ENCODE measurements around the gene ATP11C.

ATP11C gene

DNA sequence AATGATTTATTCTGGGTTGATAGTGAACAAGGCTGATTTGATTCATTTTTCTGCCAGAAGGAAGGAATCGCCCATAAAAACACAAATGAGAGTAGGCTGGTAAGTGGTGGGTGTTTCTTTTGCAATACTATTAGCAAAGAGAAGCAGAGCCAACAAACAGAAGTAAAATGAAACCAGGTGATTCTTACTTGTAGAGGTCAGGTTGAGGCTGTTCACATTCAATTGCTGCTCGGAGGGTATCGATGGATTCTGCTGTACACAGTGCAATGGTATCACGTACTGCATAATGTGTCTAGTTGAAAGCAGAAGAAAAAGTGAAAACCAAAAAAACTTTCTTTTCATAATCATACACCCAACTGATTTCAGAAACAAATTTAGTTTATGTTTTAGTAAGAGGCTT is 130.8 kb downstream of the ATP11C start:
- DNase-seq: no peak

DNA sequence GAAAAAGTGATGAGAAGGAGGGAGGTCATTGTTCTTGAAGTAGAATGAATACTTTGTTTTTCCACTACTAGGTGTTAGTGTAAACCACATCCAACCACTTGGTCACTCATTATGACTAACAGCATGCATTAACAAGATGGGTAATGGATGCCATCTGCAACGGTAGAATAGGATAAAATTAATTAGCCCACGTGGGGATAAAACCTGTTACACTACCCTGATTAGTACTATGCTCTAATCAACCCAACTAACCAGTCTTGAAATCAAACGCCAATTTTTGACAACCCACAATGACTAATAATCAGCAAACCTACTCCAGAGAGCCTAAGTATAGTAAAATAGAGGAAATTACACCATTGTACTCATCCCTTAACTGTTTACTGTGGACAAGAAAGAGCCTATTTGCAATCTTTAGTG is 131.4 kb downstream of the ATP11C start:
- no peak for DNase-seq

DNA sequence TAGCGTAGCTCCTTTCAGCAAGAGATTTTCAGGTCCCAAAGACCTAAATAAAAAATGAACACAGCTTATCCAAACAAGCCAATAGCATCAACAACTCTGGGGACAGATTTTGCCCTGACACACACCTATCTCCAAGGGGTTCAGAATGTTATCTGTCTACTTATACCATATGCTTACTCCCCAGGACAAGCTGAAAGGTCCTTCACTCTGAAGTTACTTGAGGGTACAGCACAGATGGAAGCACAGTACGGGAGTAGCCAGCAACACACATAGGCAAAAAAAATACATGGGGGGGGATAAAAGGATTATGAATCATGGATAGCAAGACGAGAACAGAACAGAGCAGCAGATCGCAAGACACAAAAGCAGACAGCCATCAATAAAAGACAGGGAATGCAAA is 134.2 kb downstream of the ATP11C start:
- no peak for DNase-seq

DNA sequence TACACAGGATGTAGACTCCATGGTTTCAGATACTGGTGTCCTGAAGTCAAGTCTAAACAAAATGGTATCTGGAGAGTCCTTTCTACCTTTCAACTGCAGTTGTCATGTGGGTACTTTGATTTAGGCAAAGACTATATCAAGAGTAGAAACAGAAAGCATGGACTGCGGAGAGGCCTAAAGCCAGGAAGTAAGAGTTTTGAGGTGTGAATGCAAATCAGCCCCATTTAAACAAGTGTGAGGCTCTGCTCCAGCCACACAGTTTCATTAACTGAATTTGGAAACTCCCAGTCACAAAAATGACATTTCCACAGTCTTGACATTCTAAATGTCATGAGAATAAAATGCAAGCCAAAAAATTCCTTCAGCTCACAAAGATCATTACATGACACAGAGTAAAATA is 137.7 kb downstream of the ATP11C start:
- peak in 1 of 5 experiments; percentile 34 for DNase-seq

DNA sequence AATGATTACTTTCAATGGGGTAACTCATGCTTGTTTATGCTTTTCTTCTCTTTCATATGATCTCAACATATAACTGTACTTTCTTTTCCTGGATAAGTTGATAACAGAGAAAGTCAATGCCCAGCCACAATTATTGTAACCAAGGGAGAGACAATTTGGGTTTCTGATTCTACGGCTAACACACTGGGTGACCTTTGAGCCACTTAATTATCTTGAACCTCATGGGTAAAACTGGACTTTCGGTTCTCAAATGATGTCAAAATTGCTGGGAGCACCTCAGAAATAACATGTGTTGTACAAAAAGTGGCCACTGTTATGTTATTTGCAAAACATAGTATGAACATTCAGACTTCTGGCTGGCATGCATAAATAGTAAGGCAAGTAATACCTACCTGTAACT is 145.3 kb downstream of the ATP11C start:
- DNase-seq: no peak

DNA sequence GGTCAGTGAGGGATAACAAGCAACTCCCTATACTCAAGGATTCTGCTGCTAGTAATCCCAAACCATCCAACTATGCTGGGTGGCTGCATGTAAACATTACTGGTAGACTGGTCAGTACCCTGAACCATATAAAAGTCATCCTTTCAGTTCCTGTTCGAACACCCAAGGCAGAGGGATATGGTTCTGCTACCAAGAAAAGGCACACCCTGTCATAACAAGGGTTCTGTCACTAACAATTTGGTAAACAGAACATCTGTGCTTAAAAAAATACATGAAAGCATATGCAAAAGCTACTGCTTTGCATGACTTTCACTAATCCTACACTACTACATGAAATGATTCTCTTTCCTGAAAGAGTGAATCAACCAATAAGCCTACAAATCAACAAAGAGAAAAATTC is 148.0 kb downstream of the ATP11C start:
- DNase-seq: no peak

DNA sequence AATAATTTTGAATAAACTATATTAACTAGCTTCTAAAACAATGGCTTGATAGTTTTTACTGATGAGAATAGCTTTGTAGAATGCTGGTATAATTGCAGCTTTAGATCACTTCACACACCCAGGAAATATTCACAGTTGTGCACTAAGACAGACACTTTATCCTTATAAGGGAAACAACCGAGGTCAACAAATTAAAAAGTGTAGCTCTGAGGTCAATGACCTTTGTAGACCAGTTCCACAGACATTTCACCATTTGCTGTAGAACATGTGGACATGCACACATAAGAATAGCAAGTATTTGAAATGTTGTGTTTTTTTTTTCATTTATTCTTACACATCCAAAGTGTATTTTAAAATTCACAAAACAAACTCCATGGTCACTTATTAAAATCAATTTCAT is 148.9 kb downstream of the ATP11C start:
- DNase-seq: no peak

DNA sequence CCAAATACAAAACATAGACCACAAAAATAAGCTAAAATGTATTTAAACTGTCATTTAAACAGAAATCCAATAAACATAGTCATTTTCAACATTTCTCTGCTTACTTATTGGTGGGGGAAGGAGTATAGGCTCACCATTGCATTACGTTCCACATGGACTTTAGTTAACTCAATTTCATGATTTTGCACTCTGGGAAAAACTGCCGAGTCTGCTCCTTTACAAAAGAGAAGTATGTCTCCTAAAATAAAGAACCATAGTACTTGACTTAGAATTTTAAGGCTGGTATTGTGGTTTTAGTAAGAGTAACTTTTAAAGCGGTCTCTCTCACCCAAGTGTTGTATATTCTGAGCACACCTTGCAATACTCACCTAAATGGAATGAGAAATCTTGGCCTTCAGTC is 149.8 kb downstream of the ATP11C start:
- no peak for DNase-seq

DNA sequence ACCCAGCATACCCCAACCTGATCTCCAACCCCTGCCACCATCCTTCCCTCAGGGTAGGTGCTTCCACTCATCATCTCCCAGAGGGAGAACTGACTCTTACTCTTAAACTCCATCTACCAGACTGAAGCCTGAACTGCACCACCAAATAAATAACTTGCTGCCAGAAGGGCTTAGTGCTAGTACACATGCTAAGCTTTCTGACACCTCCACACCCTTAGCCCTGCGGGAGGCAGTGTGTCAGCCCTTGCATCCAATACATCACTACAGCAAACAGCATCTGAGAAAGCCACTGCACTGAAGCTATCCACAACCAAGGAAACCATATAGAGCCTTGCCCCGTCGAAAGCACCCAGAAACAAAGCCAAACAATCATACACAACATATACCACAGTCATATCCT is 156.3 kb downstream of the ATP11C start:
- no peak for DNase-seq

DNA sequence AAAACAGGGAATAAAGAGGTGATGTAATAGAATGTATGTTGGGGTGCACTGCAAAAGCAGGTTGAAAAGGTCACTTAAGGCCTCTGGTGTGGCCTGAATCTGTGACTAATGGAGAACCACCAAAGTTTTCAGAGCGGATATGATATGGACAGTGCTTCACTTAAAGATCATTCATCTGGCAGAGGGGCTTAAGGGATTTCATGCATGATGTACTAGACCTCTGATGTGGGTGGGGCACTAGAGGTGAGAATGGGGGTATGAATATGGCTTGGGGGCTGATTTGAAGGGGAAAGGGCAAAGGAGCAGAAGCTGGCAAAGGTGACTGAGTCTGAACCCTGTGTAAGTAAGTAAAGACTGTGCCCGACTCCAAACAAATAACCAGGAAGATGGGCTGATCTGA is 162.5 kb downstream of the ATP11C start:
- no peak for DNase-seq

DNA sequence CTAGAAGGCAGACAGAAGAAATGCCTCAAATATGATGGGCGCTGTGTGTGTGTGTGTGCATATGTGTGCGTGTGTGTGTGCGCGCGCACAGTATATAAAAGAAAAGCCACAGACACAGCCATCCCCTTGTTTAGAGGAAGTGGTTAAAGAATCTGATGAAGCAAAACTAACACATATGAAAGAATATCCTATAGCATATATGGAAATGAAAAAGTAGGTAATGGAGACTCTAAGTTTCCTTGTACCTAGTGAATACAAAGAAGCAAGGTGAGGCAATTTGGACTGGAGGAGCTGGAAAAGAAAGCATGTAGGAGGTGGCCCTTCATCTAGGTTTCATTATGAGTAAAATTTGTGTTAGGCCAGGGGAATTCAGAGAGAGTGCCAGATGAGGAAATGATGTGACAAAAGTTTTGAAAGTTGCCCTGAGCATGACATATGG is 166.3 kb downstream of the ATP11C start:
- peak in 2 of 5 experiments; percentile 24 to 90 for DNase-seq

DNA sequence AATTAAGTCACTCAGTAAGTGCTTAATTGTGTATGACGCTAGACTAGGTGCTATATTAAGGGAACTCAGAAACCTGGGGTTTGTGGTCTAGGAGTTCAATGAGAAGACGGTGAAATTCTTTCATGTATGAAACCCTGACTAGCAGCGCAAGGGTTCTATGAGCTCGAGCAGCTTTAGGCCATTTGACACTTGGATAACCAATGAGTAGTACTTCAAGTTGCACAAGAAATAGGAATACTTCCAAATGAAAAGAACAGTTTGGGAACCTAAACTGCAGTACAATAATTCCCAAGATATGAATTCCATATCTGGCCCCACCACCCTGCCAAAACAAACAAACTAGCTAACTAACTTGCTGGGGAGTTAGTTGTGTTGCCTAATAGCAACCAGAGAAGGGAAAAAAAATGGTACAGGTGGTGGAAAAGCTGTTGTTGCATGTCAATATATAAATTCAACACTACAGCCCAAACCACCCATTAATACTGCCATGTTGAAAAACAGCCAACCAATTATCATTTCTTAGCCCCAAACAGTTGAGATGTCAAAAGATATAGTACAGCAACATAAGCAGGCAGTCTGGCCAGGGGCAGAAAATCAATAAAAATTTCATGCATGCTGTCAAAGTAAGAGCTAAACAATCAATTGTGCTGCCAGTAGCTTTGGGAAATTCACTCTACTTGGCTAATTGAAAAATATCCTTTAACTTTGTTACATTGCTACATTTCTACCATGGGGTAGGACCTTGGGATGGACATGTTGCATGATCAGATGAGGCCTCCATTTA is 170.3 kb downstream of the ATP11C start:
- no peak for DNase-seq

DNA sequence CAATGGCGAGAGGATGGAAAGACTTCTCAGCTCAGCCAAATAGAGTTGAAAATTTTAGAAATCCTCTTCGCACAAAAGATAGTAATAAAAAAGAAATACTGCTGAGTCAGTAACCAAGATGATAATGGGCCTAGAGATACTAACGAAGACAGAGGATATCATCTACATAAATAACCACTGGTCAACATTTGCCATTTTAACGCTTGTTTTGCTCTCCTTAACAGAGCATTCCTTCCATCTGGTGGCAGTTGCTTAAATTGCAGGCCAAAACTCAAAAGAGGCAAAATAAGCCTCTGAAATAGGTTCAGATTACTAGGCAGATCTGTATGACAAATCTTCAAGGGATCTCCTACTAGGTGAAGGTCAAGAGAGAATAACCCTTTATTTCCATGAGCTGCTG is 173.2 kb downstream of the ATP11C start:
- no peak for DNase-seq

DNA sequence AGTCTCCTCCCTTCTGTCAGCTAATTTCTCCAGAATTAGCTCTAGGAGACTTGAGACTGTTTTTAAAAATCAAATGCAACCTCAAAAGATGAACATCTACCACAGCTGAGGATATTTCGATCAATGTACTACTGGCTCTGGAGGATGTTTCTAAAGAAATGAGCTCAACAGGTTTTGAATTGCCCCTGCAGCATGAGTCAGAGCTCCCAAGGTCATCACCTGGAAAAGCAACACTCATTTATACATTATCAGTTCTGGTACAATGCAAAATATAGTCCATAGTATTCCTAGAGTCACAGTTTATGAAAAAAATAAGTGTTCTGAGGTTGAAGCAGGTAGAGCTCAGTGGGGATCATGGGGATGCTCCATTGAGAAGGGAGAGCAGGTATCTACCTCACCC is 174.0 kb downstream of the ATP11C start:
- peak in 1 of 5 experiments; percentile 35 for DNase-seq

DNA sequence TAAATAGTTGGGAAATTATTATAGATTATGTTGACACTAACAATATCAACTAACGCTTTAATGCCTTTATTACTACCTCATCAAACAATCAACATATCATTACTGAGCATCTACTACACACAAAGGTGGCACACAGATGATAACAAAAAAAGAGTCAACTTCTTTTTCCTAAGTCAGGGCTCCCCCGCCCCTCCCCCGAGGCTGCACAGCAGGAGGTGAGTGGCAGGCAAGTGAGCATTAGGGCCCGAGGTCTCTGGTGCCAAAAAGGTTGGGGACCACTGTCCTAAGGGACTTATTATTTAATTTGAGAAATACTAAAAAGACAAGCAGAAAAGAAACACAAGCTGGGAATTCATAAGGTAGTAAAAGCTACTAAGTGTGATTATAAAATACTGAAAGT is 174.6 kb downstream of the ATP11C start:
- no peak for DNase-seq

DNA sequence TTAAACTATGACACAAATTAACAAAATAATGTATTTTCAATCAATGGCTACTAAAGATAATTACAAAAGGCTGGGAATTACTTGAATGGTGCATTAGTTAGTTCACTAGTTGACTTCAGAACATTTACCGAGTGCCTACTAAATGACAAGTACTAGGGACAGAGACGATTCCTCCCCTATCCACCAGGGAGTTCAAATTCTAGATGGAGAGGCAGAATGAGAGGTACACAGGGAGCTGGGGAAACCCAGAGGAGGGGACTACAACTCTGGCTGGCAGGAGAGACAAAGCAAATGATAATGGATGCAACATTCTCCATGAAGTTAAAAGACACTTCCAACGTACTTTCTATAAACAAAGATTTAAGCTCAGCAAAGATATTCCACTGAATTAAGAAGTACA is 181.8 kb downstream of the ATP11C start:
- DNase-seq: no peak

DNA sequence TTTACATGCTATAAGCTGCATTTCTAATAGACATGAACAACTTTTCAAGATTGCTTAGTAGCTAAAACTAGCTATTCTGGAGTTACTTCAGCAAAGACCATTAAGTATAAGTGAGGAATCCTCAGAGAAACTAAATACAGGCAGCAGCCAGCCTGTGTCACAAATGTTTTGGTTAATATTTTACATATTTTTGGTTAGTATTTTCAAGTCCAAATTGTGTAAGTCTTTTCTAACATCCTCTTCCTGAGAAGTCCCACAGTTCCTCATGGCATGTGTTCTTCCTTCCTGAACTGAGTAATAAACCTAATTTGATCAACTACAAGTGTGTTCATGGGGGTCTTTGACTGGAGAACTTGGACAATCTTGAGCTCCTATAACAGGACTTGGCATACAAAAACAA is 182.5 kb downstream of the ATP11C start:
- no peak for DNase-seq

DNA sequence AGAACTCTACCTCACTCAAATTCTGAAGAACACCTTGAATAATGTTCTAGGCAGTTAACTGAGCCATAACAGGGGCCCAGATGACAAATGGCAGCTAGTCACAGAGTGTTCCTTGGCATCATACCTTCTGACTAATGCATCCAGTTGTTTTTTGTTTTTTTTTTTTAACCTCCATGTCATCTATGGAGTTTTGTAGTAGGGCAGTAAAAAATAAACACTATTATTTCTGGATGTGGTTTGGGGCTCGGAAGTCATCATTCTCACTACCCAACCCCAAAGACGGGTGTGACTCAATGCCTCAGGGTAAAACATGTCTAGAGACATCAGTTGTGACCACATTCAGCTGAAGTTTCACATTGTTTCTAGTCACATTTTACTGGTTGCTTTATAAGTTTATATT is 193.7 kb downstream of the ATP11C start:
- peak in 2 of 5 experiments; percentile 19 to 87 for DNase-seq

DNA sequence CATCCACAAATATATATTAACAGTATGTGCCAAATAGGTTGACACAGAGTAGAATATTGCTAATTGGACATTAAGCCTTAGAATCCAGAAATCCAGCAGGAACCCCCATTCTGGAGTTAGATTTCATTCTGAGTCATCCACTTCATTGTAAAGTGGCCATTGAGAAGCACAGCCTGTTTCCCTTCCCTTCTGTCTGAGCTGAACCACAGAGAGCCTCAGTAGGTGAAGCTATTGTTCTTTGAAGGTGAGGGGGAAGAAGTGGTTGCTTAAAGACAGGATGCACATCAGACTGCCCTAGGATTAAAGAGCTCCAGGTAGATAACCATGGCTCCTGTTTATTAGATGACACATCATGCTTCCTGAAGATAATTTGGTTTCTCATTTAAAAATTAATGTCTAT is 194.3 kb downstream of the ATP11C start:
- DNase-seq: peak in 1 of 5 experiments; percentile 18

DNA sequence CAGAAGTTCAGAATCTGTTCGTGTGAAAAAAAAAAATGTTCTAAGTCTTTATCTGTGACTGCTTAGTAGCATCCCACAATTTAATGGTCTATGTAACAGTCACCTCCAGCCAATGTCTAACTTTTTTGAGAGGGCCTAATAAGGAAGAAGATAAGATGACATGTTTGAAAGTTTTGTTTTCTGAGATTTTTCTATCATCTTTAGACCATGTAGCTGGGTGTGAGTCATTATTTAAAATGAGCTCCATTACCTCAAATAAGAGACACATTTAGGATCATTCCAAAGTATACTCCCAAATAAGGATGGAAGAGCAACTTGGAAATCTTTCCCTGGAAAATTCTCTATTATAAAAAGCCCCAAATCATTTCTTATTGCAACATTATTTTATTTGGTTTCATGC is 196.7 kb downstream of the ATP11C start:
- DNase-seq: no peak

DNA sequence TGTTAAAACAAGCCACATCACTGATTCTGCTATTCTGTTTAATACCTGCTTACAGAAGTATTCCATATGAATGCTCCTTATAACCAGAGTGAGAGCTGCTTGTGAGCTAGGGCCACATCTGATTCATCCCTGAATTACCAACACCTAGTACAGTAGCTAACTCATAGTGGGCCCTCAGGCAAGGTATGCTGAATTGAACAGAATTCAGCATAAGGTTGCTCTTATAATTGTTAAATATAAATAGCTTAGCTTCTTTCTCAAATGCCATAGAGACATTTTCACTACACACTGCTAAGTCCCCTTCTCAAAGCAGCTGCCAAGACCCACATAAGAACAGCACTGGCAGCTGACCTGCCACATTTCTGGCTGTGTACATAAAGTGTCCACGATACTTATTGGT is 197.9 kb downstream of the ATP11C start:
- no peak for DNase-seq

DNA sequence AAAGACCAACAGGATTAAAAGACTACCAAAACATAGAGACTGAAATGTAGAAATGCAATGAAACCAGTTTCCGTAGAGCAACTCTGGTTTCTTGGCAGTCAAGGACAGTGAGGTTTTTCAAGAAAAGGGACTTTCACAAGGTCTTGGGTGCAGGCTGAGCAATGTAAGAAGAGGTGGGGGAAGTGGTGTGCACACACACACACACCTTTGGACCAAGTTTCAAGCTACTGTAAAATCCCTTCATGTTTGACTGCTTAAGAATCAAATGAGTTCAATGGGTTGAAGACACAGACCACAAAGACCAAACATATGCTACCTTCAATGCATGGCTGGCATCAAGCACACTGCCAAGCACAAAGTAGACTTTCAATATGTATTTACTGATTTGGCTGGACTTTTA is 207.1 kb downstream of the ATP11C start:
- DNase-seq: peak in 1 of 5 experiments; percentile 37

DNA sequence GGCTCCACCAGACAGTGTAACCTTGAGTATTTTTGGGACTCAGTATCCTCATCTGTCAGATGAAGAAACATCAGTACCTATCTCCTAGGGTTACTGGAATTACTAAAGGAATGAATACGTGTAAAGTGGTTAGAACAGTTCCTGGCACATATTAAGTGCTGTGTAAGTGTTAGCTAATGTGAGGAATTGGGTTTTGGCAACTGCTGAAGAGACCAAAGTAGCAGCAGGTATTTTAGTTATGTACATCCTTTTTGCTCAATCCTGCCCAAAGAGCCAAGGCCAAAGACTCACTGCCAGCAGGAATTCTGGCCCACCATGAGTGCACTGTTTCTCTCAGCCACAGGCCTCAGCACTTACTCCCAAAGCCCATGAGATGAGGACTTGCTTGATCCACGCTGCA is 208.2 kb downstream of the ATP11C start:
- no peak for DNase-seq

DNA sequence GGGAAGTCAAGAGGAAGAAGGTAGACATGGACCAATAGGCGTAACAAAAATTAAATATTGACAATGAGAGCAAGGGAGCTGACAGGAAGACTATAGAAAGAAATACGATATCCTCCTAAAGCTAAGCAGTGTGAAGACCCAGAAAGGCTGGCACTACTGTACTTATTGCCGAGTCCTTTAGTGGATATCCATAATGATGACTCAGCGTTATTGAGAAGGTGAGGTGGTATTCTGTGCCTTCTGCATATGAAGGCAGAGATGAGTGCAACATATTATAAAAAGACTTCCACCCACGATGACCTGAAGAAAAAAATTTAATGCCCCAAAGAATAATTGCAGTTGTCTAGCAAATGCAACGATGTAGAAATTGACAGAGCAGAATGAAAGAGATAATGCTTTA is 211.9 kb downstream of the ATP11C start:
- no peak for DNase-seq

DNA sequence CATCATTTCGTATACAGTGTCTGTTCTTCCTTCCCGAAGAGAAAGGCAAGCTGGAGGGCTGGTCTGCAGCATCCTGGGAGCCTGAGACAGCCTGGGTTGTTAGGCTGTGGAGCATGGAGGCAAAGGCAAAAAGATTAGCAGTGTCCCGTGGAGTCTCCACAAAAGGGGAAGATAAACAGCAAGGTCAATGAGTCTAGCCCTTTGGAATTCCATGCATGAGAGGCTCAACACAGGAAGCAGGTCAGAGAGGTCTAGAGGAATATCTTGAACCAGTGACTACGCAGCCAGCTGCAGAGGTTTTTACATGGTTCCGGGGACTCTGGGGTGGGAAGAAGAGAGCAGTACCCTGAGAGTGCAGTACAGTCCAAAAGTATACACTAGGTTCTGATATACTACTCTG is 212.7 kb downstream of the ATP11C start:
- no peak for DNase-seq

Data from T-helper 2 cell (primary cell).